RWPE2 (cell line): Measurements from ENCODE around the gene CFAP97D1.
"Not testable (repeated sequence)": the region's sequence is repeated elsewhere in the genome, so short reads cannot be mapped to it uniquely, and the experiment has no call there.

Experiments used
- ATAC-seq: fragments of 200-7000 bp; cut with Tn5 transposase; 3 replicates; pipeline ENCODE4 v1.9.1; 2021; ENCODE audit warnings: low read depth
- DNase-seq: peaks from one replicate; pipeline ENCODE4 v3.0.0-alpha.2; 2020; ENCODE audit warnings: low spot score
- H3K27ac ChIP-seq: fragments of 450-650 bp; 2 replicates; pipeline ENCODE4 v1.5.1; 2017; ENCODE audit warnings: mild to moderate bottlenecking; ENCODE audit not compliant: poor library complexity, severe bottlenecking
- H3K27me3 ChIP-seq: fragments of 250-450 bp; sonication (Bioruptor Pico); 2 replicates; pipeline ENCODE4 v1.5.1; 2021; ENCODE audit warnings: mild to moderate bottlenecking, moderate library complexity; ENCODE audit not compliant: insufficient read depth, poor library complexity, severe bottlenecking
- H3K36me3 ChIP-seq: fragments of 250-450 bp; sonication (Bioruptor Pico); 2 replicates; pipeline ENCODE4 v1.5.1; 2020; ENCODE audit warnings: low read depth, mild to moderate bottlenecking, moderate library complexity
- H3K4me1 ChIP-seq: fragments of 250-450 bp; sonication (Bioruptor Pico); 2 replicates; pipeline ENCODE4 v1.5.1; 2021; ENCODE audit warnings: mild to moderate bottlenecking, moderate library complexity; ENCODE audit not compliant: insufficient read depth, poor library complexity, severe bottlenecking
- H3K4me3 ChIP-seq: fragments of 250-450 bp; sonication (Bioruptor Pico); 2 replicates; pipeline ENCODE4 v1.5.1; 2021; ENCODE audit warnings: mild to moderate bottlenecking, moderate library complexity; ENCODE audit not compliant: severe bottlenecking
- H3K9me3 ChIP-seq: fragments of 250-450 bp; sonication (Bioruptor Pico); 2 replicates; pipeline ENCODE4 v1.5.1; 2021; ENCODE audit warnings: mild to moderate bottlenecking, moderate library complexity; ENCODE audit not compliant: severe bottlenecking
- TF ChIP-seq, protein P1 (sequence below): fragments of 450-650 bp; IDR thresholded peaks from one replicate; pipeline ENCODE4 v1.5.1; 2017; ENCODE audit warnings: mild to moderate bottlenecking, moderate library complexity; ENCODE audit not compliant: poor library complexity, severe bottlenecking

Gene CFAP97D1

DNA sequence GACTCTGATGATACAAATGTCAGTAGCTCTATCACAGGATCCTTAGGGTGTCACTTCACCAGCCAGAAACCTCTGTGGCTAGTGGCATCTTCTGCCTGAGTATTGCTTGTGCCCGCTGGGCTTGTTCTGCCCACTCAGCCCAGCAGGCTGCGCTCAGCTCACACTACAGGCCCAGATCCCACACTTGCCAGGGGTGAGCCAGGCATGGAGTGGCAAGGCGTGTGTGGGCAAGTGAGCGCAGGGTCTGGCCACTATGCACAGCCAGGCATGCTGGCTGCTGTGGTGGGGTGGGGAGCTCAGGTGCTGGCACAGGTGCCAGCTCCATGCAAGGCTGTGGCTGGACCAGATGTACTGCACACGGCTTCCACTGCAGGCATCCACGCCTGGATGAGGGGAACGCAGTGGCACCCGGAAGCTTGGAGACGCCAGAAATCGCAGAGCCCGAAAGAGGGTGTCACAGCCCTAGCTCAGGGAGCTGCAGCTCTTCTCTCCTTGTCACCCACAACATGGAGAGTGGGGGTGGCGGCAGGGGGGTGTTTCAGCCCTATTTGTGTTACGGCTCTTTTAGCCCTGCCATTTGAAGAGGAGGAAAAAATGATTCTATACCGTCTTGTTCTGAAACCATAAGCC lies 10.2 kb downstream of the CFAP97D1 start:
- no peak overlapping the region for H3K27ac ChIP-seq
- ATAC-seq (peak; percentile 59), DNase-seq (no peak)
- no peak overlapping the region for H3K4me3 ChIP-seq
- H3K9me3 ChIP-seq = no peaks in the 10 kb centered on the region
- TF ChIP-seq, protein P1, sequence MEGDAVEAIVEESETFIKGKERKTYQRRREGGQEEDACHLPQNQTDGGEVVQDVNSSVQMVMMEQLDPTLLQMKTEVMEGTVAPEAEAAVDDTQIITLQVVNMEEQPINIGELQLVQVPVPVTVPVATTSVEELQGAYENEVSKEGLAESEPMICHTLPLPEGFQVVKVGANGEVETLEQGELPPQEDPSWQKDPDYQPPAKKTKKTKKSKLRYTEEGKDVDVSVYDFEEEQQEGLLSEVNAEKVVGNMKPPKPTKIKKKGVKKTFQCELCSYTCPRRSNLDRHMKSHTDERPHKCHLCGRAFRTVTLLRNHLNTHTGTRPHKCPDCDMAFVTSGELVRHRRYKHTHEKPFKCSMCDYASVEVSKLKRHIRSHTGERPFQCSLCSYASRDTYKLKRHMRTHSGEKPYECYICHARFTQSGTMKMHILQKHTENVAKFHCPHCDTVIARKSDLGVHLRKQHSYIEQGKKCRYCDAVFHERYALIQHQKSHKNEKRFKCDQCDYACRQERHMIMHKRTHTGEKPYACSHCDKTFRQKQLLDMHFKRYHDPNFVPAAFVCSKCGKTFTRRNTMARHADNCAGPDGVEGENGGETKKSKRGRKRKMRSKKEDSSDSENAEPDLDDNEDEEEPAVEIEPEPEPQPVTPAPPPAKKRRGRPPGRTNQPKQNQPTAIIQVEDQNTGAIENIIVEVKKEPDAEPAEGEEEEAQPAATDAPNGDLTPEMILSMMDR = peak; percentile 34
- H3K36me3 ChIP-seq = no peaks in the 10 kb centered on the region
- peaks cover 8% of the 10 kb centered on the region for H3K4me1 ChIP-seq
- H3K27me3 ChIP-seq = no peaks in the 10 kb centered on the region

DNA sequence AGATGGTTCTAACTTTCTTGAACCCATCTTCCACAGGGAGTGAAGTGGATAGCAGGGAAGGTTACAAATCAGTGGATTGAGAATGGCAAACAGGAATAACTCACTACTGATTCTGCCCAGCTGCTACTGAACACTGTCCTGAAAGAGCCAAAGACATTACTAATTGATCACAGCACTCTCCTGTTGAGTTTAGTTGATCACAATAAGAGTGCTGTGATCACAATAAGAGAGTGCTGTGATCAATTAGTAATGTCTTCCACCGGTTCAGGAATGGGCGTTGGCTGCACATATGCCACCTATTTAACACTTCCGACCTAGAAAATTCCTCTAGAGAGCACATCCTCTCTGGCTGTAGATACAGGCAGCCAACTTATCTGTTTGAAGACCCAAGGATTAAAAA lies 11.4 kb downstream of the CFAP97D1 start:
- Histone ChIP-seq H3K4me3 (no peak overlapping the region), H3K27me3 (no peaks in the 10 kb centered on the region), H3K27ac (no peak overlapping the region), H3K4me1 (peaks cover 8% of the 10 kb centered on the region), H3K9me3 (no peaks in the 10 kb centered on the region), H3K36me3 (no peaks in the 10 kb centered on the region)
- ATAC-seq = peak; percentile 75
- TF ChIP-seq, protein P1 = no peak
- DNase-seq = no peak

DNA sequence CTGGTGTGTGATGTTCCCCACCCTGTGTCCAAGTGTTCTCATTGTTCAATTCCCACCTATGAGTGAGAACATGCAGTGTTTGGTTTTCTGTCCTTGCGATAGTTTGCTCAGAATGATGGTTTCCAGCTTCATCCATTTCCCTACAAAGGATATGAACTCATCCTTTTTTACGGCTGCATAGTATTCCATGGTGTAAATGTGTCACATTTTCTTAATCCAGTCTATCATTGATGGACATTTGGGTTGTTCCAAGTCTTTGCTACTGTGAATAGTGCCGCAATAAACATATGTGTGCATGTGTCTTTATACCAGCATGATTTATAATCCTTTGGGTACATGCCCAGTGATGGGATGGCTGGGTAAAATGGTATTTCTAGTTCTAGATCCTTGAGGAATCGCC lies 12.4 kb downstream of the CFAP97D1 start:
- not testable (repeated sequence) for H3K9me3 ChIP-seq, H3K27ac ChIP-seq, H3K4me1 ChIP-seq, H3K27me3 ChIP-seq, ATAC-seq, H3K4me3 ChIP-seq, H3K36me3 ChIP-seq, DNase-seq

DNA sequence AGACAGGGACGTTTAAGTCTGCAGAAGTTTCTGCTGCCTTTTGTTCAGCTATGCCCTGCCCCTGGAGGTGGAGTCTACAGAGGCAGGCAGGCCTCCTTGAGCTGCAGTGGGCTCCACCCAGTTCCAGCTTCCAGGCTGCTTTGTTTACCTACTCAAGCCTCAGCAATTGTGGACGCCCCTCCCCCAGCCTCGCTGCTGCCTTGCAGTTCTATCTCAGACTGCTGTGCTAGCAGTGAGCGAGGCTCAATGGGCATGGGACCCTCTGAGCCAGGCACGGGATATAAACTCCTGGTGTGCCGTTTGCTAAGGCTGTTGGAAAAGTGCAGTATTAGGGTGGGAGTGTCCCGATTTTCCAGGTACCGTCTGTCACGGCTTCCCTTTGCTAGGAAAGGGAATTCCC lies 17.8 kb downstream of the CFAP97D1 start:
- H3K4me3 ChIP-seq, DNase-seq, H3K4me1 ChIP-seq, H3K9me3 ChIP-seq, H3K36me3 ChIP-seq, ATAC-seq, H3K27ac ChIP-seq, H3K27me3 ChIP-seq: not testable (repeated sequence)

DNA sequence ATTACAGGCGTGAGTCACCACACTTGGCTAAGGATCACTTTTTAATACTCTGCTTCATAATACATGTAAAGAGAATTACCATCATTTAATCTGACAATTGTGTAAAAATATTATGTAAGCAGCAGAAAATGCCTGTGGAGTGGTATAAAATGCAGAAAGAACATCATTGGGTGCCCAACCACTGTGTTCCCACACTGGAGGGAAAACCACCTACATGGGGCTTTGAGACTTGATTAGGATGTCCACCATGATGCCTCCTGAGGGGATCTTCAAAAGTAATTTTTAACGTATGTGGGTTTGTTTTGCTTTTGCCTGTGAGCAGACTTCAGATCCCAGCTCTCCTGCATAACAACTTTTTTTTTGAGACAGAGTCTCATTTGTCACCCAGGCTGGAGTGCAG lies 18.8 kb downstream of the CFAP97D1 start:
- Histone ChIP-seq H3K36me3 (no peaks in the 10 kb centered on the region), H3K27ac (no peak overlapping the region), H3K9me3 (no peaks in the 10 kb centered on the region), H3K4me1 (no peaks in the 10 kb centered on the region), H3K4me3 (no peak overlapping the region), H3K27me3 (no peaks in the 10 kb centered on the region)
- TF ChIP-seq, protein P1 = no peak
- DNase-seq (no peak), ATAC-seq (no peak)

DNA sequence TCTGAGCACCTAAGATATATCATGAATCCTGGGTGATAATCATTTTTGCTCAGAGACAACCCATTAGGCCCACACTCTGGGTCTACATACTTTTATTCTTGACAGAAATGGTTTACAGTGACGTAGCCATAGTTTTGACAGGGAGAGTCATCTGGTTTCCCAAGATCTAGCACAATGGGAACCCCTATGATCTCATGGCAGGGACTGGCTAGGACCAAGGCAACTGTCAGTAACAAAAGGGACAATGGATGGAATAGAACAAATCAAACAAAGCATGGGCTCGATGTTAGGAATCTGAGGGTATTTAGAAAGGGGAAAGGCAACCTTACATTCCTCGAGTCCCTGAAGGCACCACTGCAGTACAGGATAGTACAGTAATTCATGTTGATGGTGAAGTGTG lies 20.5 kb downstream of the CFAP97D1 start:
- Histone ChIP-seq H3K27ac (no peak overlapping the region), H3K4me3 (no peak overlapping the region), H3K4me1 (no peaks in the 10 kb centered on the region), H3K27me3 (no peaks in the 10 kb centered on the region), H3K36me3 (peaks cover 10% of the 10 kb centered on the region), H3K9me3 (no peaks in the 10 kb centered on the region)
- TF ChIP-seq, protein P1 = no peak
- DNase-seq = no peak
- ATAC-seq = no peak
